KMS-11 (cell line): Measurements from ENCODE around the gene AHRR.

ENCODE experiments used
- H2AFZ ChIP-seq: fragments of 200-600 bp; sonication (generic); 2 replicates; pipeline ENCODE4 v1.6.1; 2016; ENCODE audit warnings: antibody characterized with exemption, mixed run types, low read depth
- H3K27ac ChIP-seq: fragments of 200-600 bp; sonication (generic); 2 replicates; pipeline ENCODE4 v1.6.1; 2016; ENCODE audit warnings: mild to moderate bottlenecking, mixed run types
- H3K27me3 ChIP-seq: fragments of 200-600 bp; sonication (generic); 2 replicates; pipeline ENCODE4 v1.6.1; 2017; ENCODE audit warnings: mild to moderate bottlenecking, low read depth, mixed run types, moderate library complexity; ENCODE audit not compliant: insufficient read depth
- H3K36me3 ChIP-seq: fragments of 200-600 bp; sonication (generic); 2 replicates; pipeline ENCODE4 v1.6.1; 2017; ENCODE audit warnings: mild to moderate bottlenecking, mixed run types; ENCODE audit not compliant: insufficient read depth
- H3K4me1 ChIP-seq: fragments of 200-600 bp; sonication (generic); 2 replicates; pipeline ENCODE4 v1.6.1; 2016; ENCODE audit warnings: mild to moderate bottlenecking, low read depth, mixed run types; ENCODE audit not compliant: poor library complexity, severe bottlenecking
- H3K4me2 ChIP-seq: fragments of 200-600 bp; sonication (generic); 2 replicates; pipeline ENCODE4 v1.7.0; 2016; ENCODE audit warnings: mild to moderate bottlenecking, mixed run types
- H3K4me3 ChIP-seq: fragments of 200-600 bp; sonication (generic); IDR thresholded peaks from 2 replicates; pipeline ENCODE4 v1.6.1; 2017; ENCODE audit warnings: low read depth, low read length, mixed read lengths; ENCODE audit not compliant: insufficient read depth
- H3K79me2 ChIP-seq: fragments of 200-600 bp; sonication (generic); 2 replicates; pipeline ENCODE4 v1.6.1; 2016; ENCODE audit warnings: low read depth, mixed run types; ENCODE audit not compliant: insufficient read depth
- H3K9ac ChIP-seq: fragments of 200-600 bp; sonication (generic); 2 replicates; pipeline ENCODE4 v1.6.1; 2016; ENCODE audit warnings: mild to moderate bottlenecking, mixed run types
- H4K20me1 ChIP-seq: fragments of 200-600 bp; sonication (generic); 2 replicates; pipeline ENCODE4 v1.6.1; 2016; ENCODE audit warnings: mild to moderate bottlenecking, mixed run types; ENCODE audit not compliant: insufficient read depth
- TF ChIP-seq, protein P1 (sequence below): fragments of 200-600 bp; sonication (generic); conservative IDR thresholded peaks from 2 replicates; pipeline ENCODE4 v1.6.1; 2017; ENCODE audit warnings: low read depth, mild to moderate bottlenecking, antibody characterized with exemption, low read length, moderate library complexity, mixed read lengths

AHRR gene

DNA sequence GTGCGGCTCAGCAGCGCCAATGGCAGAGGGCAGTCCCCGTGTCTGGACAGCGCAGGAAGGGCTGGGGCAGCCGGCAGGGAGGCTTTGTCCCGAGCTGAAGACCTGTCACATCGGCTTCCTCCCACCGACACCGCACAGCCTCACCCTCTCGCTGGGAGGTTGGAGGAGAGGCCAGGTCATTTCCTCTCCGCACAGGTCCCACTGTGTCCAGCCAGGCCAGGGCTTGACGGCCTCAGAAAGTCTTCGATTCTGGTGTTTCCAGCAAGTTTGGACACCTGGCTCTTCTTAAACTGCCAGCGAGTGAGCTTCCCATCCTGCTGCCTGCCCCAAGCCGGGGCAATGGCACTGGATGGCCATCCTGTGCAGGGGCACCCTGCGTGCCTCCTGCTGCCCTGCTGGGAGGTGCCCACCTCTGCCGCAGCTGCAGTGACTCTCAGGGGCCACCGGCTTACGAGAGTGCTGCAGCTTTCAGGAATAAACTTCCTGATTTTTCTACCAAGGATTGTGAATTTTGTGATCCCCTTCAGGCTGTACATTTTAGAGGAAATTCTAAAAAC is 33.9 kb downstream of the AHRR start:
- H3K27me3 ChIP-seq = no peaks in the 10 kb centered on the region
- no peak overlapping the region for H3K4me2 ChIP-seq
- no peaks in the 10 kb centered on the region for H3K79me2 ChIP-seq
- H3K36me3 ChIP-seq = no peaks in the 10 kb centered on the region
- H2AFZ ChIP-seq = no peak overlapping the region
- H3K9ac ChIP-seq = no peak overlapping the region
- no peak overlapping the region for H3K27ac ChIP-seq
- H3K4me3 ChIP-seq = no peak overlapping the region
- H3K4me1 ChIP-seq = no peaks in the 10 kb centered on the region
- TF ChIP-seq, protein P1, sequence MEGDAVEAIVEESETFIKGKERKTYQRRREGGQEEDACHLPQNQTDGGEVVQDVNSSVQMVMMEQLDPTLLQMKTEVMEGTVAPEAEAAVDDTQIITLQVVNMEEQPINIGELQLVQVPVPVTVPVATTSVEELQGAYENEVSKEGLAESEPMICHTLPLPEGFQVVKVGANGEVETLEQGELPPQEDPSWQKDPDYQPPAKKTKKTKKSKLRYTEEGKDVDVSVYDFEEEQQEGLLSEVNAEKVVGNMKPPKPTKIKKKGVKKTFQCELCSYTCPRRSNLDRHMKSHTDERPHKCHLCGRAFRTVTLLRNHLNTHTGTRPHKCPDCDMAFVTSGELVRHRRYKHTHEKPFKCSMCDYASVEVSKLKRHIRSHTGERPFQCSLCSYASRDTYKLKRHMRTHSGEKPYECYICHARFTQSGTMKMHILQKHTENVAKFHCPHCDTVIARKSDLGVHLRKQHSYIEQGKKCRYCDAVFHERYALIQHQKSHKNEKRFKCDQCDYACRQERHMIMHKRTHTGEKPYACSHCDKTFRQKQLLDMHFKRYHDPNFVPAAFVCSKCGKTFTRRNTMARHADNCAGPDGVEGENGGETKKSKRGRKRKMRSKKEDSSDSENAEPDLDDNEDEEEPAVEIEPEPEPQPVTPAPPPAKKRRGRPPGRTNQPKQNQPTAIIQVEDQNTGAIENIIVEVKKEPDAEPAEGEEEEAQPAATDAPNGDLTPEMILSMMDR = no peak
- no peaks in the 10 kb centered on the region for H4K20me1 ChIP-seq

DNA sequence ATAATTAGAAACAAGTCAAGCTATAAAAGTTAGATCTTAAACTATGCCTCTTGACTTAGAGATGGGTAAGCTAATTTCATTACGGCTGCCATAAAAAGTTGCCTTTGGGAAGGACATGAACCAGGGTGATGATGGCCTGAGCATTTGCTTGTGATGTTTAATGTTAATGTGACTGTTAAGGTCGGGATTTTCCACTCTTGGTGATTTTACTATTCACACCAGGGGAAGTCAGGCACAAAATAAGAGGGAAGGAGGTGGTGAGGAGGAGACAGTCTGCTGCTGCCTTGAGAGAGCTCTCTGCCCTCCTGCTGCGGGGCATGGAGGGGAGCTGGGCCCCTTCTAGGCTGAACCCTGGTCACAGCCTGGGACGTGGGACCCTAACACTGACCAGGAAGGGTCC is 34.4 kb downstream of the AHRR start:
- H3K9ac ChIP-seq = no peak overlapping the region

DNA sequence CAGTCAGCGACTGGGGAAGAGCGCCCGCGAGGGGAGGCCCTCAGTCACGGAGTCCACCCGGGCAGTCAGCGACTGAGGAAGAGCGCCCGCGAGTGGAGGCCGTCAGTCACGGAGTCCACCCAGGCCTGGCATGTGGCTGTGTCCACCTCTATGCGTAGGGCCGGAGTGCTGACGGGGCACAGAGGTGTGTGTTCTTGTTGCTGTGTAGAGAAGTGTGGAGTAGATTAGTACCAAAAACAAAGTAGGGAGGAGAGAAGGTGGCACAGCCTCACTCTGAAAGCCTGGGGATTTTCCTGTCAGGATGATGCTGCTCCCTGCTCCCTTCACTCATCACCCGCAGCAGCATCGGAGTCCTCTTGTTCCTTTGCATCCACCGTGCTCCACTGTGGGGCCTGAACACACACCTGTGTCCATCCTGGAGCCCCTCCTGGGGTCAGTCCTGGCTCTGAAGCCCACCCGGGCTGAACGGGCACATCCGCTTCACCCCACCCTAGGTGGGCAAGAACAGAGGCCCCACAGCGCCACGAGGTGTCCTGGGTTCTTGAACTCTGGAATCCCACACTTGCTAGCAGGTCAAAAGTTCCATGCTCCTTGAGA is 37.9 kb downstream of the AHRR start:
- Histone ChIP-seq H2AFZ (no peak overlapping the region), H3K4me3 (no peak overlapping the region), H3K27ac (no peak overlapping the region), H4K20me1 (no peaks in the 10 kb centered on the region), H3K79me2 (no peaks in the 10 kb centered on the region), H3K4me2 (no peak overlapping the region), H3K27me3 (no peaks in the 10 kb centered on the region), H3K36me3 (no peaks in the 10 kb centered on the region), H3K4me1 (no peaks in the 10 kb centered on the region), H3K9ac (no peak overlapping the region)
- TF ChIP-seq, protein P1 = no peak

More for the DNA sequence above, 34.4 kb downstream of the AHRR start:
- H4K20me1 ChIP-seq = no peaks in the 10 kb centered on the region
- no peaks in the 10 kb centered on the region for H3K4me1 ChIP-seq
- TF ChIP-seq, protein P1 = no peak
- H3K4me3 ChIP-seq = no peak overlapping the region
- no peaks in the 10 kb centered on the region for H3K36me3 ChIP-seq
- no peaks in the 10 kb centered on the region for H3K79me2 ChIP-seq
- H3K27me3 ChIP-seq = no peaks in the 10 kb centered on the region
- no peak overlapping the region for H3K27ac ChIP-seq
- no peak overlapping the region for H3K4me2 ChIP-seq
- H2AFZ ChIP-seq = no peak overlapping the region

DNA sequence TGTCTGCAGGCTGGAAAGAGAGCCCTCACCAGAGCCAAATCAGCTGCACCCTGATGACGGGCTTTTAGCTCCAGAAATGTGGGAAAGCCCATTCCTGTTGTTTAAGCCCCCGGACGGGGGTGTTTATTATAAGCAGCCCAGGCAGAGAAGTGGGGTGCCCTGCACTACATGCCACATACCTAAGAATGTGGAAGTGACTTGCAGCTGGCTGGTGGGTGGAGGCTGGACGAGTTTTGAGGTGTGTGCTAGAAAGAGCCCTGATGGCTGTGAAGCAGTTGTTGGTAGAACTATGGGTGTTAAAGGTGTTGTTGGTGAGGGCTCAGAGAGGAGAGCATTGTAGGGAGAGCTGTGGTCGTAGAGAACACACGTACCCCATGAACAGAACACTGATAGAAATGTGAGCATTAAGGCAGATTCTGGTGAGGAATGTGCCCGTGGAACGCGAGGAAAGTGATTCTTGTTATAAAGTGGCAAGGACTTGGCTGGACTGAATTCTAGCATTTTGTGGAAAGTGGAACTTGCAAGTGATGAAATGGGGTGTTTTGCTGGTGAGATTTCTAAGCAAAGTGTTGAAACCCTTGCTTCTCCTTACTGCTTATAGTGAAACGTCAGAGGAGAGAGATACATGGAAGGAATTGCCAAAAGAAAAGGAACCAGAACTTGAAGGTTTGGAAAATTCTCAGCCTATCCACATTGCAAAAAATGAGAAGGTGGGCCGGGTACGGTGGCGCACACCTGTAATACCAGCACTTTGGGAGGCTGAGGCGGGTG is 38.9 kb downstream of the AHRR start:
- H2AFZ ChIP-seq = no peak overlapping the region
- no peaks in the 10 kb centered on the region for H3K36me3 ChIP-seq
- TF ChIP-seq, protein P1 = no peak
- no peak overlapping the region for H3K4me3 ChIP-seq
- H3K4me2 ChIP-seq = no peak overlapping the region
- H3K9ac ChIP-seq = no peak overlapping the region
- no peaks in the 10 kb centered on the region for H3K27me3 ChIP-seq
- H3K27ac ChIP-seq = no peak overlapping the region
- no peaks in the 10 kb centered on the region for H3K4me1 ChIP-seq
- H3K79me2 ChIP-seq = no peaks in the 10 kb centered on the region
- H4K20me1 ChIP-seq = no peaks in the 10 kb centered on the region
